ENCODE data around the gene CNTNAP4. TPM values are rescaled to one million over a fixed set of nuclear protein-coding genes. Genes with fewer than 3 reads are reported as not detected.

Gene CNTNAP4
- total RNA-seq (2021) (not detected in 3 replicates), Bru-seq, nascent RNA (not detected)
- long read RNA-seq, experiment 1: 0 reads
- long read RNA-seq, experiment 2: 0 reads
- long read RNA-seq, experiment 3: 0 reads

DNA sequence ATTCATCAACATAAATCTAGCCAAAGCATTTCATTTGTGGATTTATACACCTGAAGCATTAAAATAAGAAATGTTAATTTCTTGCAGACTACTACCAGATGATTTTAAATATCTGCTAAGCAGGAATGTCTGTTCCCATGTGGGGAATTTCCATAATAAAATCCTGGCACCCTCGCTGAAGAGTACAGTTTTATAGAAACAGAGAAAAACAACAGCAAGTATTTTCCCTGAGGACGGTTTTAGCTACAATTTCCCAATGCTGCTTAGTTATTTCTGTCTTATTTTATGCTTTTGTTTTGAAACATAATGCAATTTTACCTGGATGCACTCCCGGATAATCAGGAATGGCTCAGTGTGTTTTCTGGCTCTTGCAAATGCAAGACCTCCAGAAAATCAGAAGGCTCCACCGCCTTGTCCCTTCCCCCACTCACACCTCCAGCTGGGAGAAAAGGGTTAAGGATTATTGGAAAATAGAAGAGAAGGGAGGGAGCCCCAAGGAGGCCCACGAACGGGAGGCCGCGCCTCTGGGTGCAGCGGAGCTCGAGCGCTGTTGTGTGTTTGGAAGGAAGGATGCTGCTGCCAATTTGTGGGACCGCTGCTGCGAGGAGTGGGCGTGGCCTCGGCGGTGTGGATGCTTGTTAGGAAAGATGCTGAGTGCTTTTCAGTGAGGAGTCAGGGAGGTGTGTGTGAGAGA lies at the start of gene CNTNAP4:
Gene CNTNAP4 (plus strand): TSS at position 657 of the 694 bp plus-strand sequence. CDS start 262 bp downstream, outside the sequence.
- ATAC-seq: peak; percentile 39; the same call in 1 of the 2 replicates
- Mint-ChIP-seq H3K27me3 (ENCODE audit: low read depth) (peaks cover 23% of the 10 kb centered on the region), H3K36me3 (peaks cover 9% of the 10 kb centered on the region), H3K9me3 (peaks cover 43% of the 10 kb centered on the region), H3K27ac (no peak within 1 kb of the TSS), H3K4me1 (no peaks in the 10 kb centered on the region), H3K4me3 (peak within 1 kb of the TSS; percentile 38; the same call in 1 of the 2 replicates)
- ChIA-PET CTCF (interaction anchor here (2.7 kb wide), 1 partner anchor 11 kb away, joined by 8 read pairs; no protein-coding TSS in a partner anchor), POLR2A (no interaction called here)
- DNase-seq (ENCODE audit: low spot score): peak; percentile 29
- TF ChIP-seq MYBL2 (CRISPR knock-in tag; IDR thresholded peaks at IDR 0.05): no peak
- TF ChIP-seq, protein P1, sequence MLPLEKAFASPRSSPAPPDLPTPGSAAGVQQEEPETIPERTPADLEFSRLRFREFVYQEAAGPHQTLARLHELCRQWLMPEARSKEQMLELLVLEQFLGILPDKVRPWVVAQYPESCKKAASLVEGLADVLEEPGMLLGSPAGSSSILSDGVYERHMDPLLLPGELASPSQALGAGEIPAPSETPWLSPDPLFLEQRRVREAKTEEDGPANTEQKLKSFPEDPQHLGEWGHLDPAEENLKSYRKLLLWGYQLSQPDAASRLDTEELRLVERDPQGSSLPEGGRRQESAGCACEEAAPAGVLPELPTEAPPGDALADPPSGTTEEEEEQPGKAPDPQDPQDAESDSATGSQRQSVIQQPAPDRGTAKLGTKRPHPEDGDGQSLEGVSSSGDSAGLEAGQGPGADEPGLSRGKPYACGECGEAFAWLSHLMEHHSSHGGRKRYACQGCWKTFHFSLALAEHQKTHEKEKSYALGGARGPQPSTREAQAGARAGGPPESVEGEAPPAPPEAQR (CRISPR knock-in tag; IDR thresholded peaks at IDR 0.05): no peak

DNA sequence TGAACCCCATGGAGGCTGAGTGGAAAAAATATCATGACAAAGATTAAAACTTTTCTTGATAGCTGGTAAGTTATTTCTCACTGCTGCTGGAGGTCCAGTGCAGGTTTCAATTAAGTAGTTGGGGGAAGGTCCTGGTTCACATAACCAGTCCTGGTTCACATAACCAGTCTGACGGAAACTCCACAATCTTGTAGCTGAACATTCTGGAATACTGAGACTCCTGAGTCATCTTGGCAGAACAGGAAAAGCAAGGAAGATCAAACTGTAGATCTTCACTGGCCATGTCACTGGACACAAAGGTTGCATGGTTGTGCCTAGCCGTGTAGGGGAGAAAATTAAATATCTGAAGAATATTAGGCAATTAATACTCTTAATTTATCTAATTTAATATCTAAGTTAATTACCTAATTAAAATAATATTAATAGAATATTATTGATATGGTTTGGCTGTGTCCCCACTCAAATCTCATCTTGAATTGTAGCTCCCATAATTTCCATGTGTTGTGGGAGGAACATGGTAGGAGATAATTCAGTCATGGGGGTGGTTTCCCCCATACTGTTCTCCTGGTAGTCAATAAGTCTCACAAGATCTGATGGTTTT lies 48.6 kb upstream of the CNTNAP4 start:
- Mint-ChIP-seq H3K27me3 (ENCODE audit: low read depth) (peaks cover 70% of the 10 kb centered on the region), H3K27ac (no peak overlapping the region), H3K4me1 (peaks cover 4% of the 10 kb centered on the region), H3K9me3 (peaks cover 45% of the 10 kb centered on the region), H3K4me3 (no peak overlapping the region), H3K36me3 (peaks cover 15% of the 10 kb centered on the region)
- DNase-seq (ENCODE audit: low spot score): no peak
- ChIA-PET CTCF (no interaction called here), POLR2A (no interaction called here)
- ATAC-seq: no peak
- TF ChIP-seq ZNF416 (CRISPR knock-in tag; IDR thresholded peaks at IDR 0.05) (no peak), NR3C1 (CRISPR knock-in tag; conservative IDR thresholded peaks at IDR 0.05; ENCODE audit: low read depth) (no peak), HMGA2 (CRISPR knock-in tag; IDR thresholded peaks at IDR 0.05) (peak; percentile 90), SMAD3 (CRISPR knock-in tag; IDR thresholded peaks at IDR 0.05; ENCODE audit: borderline replicate concordance) (no peak)

DNA sequence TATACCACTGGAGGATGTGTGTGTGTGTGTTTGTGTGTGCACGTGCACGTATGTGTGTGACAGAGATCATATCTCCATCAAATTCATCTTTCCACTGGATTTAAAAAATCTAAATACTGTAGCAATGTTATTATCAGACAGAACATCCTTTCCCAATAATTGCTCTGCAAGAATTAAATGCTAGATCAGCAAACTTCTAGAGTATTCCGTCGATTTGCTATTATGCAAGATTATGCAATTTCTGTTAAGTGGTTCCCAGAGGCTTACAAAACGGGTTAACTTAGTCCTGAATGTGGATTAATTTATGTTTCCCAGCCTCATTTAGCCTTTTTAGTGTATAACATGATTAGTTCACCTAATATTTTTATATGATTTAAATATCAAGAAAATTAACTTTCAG lies 44.5 kb upstream of the CNTNAP4 start:
- TF ChIP-seq, protein P2, sequence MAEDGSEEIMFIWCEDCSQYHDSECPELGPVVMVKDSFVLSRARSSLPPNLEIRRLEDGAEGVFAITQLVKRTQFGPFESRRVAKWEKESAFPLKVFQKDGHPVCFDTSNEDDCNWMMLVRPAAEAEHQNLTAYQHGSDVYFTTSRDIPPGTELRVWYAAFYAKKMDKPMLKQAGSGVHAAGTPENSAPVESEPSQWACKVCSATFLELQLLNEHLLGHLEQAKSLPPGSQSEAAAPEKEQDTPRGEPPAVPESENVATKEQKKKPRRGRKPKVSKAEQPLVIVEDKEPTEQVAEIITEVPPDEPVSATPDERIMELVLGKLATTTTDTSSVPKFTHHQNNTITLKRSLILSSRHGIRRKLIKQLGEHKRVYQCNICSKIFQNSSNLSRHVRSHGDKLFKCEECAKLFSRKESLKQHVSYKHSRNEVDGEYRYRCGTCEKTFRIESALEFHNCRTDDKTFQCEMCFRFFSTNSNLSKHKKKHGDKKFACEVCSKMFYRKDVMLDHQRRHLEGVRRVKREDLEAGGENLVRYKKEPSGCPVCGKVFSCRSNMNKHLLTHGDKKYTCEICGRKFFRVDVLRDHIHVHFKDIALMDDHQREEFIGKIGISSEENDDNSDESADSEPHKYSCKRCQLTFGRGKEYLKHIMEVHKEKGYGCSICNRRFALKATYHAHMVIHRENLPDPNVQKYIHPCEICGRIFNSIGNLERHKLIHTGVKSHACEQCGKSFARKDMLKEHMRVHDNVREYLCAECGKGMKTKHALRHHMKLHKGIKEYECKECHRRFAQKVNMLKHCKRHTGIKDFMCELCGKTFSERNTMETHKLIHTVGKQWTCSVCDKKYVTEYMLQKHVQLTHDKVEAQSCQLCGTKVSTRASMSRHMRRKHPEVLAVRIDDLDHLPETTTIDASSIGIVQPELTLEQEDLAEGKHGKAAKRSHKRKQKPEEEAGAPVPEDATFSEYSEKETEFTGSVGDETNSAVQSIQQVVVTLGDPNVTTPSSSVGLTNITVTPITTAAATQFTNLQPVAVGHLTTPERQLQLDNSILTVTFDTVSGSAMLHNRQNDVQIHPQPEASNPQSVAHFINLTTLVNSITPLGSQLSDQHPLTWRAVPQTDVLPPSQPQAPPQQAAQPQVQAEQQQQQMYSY (CRISPR knock-in tag; IDR thresholded peaks at IDR 0.05): no peak
- no peak for TF ChIP-seq ZNF219 (CRISPR knock-in tag; IDR thresholded peaks at IDR 0.05; ENCODE audit: borderline replicate concordance)
- Mint-ChIP-seq H3K9me3 (peaks cover 41% of the 10 kb centered on the region), H3K4me3 (no peak overlapping the region), H3K27me3 (ENCODE audit: low read depth) (peaks cover 31% of the 10 kb centered on the region), H3K4me1 (no peaks in the 10 kb centered on the region), H3K27ac (no peak overlapping the region), H3K36me3 (peaks cover 17% of the 10 kb centered on the region)
- DNase-seq (ENCODE audit: low spot score) (no peak), ATAC-seq (no peak)
- POLR2A ChIA-PET: no interaction called here
- CTCF ChIA-PET: no interaction called here

DNA sequence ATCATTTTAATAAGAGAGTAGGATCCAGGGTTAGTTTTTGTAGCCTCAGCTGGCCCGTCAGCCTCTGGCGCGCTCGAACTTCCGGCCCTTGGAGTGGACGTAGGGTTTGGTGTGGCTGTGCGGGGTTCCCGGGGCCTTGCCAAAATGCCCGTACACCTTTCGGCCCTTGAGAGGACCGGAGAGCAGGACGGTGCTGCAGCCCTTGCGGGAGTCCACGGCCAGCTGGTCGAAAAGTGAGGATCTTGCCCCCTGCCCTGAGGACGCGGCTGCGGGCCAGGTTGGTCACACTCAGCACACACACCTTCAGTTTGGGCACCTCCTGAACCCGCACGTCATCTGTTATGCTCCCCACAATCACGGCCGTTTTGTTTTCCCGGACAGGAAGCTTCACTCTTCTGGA lies 42.2 kb upstream of the CNTNAP4 start:
- ChIA-PET POLR2A (no interaction called here), CTCF (no interaction called here)
- Mint-ChIP-seq H3K36me3 (peaks cover 13% of the 10 kb centered on the region), H3K4me1 (no peaks in the 10 kb centered on the region), H3K9me3 (peaks cover 35% of the 10 kb centered on the region), H3K4me3 (no peak overlapping the region), H3K27ac (no peak overlapping the region), H3K27me3 (ENCODE audit: low read depth) (peaks cover 19% of the 10 kb centered on the region)
- ATAC-seq: no peak
- no peak for DNase-seq (ENCODE audit: low spot score)
- TF ChIP-seq MXD4 (CRISPR knock-in tag; IDR thresholded peaks at IDR 0.05; ENCODE audit: borderline replicate concordance) (no peak), ZNF396 (CRISPR knock-in tag; IDR thresholded peaks at IDR 0.05; ENCODE audit: borderline replicate concordance) (no peak), GTF2I (CRISPR knock-in tag; conservative IDR thresholded peaks at IDR 0.05) (no peak), FOXK1 (CRISPR knock-in tag; IDR thresholded peaks at IDR 0.05) (no peak), CREB1 (CRISPR knock-in tag; IDR thresholded peaks at IDR 0.05) (no peak), PRRX2 (CRISPR knock-in tag; IDR thresholded peaks at IDR 0.05) (no peak), HMGA2 (CRISPR knock-in tag; IDR thresholded peaks at IDR 0.05) (no peak)
- TF ChIP-seq, protein P3, sequence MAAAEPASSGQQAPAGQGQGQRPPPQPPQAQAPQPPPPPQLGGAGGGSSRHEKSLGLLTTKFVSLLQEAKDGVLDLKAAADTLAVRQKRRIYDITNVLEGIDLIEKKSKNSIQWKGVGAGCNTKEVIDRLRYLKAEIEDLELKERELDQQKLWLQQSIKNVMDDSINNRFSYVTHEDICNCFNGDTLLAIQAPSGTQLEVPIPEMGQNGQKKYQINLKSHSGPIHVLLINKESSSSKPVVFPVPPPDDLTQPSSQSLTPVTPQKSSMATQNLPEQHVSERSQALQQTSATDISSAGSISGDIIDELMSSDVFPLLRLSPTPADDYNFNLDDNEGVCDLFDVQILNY (CRISPR knock-in tag; IDR thresholded peaks at IDR 0.05): no peak
- TF ChIP-seq, protein P4, sequence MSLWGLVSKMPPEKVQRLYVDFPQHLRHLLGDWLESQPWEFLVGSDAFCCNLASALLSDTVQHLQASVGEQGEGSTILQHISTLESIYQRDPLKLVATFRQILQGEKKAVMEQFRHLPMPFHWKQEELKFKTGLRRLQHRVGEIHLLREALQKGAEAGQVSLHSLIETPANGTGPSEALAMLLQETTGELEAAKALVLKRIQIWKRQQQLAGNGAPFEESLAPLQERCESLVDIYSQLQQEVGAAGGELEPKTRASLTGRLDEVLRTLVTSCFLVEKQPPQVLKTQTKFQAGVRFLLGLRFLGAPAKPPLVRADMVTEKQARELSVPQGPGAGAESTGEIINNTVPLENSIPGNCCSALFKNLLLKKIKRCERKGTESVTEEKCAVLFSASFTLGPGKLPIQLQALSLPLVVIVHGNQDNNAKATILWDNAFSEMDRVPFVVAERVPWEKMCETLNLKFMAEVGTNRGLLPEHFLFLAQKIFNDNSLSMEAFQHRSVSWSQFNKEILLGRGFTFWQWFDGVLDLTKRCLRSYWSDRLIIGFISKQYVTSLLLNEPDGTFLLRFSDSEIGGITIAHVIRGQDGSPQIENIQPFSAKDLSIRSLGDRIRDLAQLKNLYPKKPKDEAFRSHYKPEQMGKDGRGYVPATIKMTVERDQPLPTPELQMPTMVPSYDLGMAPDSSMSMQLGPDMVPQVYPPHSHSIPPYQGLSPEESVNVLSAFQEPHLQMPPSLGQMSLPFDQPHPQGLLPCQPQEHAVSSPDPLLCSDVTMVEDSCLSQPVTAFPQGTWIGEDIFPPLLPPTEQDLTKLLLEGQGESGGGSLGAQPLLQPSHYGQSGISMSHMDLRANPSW (CRISPR knock-in tag; conservative IDR thresholded peaks at IDR 0.05; ENCODE audit: low read depth): no peak

Measured in WTC11 (cell line).